Measurements from ENCODE around the gene MATN4. TPM values are rescaled to one million over a fixed set of nuclear protein-coding genes. Genes with fewer than 3 reads are reported as not detected.

The MATN4 gene
- total RNA-seq, 1 donor, result under 0.01 TPM

DNA sequence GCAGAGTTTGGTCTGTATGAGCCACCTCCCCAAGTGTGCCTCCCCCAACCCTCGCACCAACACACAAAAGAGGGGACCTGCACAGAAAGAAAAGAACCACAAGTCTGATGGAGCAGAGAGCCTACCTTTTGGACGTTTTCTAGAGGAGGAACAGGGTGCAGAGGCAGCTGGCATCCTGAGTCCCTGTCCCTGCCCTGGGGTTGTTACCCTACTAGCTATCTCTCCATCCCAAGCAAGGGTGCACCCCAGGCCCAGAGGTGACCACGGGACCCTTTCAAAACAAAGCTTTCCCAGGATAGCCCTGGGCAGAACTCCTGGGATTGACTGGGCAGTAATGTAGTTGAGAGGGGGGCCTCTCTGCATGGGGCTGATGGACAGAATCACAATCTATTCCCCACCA lies 9.7 kb upstream of the MATN4 start:
- no peak for DNase-seq (ENCODE audit: low read depth in 2 of 3, low spot score in 2 of 3)

DNA sequence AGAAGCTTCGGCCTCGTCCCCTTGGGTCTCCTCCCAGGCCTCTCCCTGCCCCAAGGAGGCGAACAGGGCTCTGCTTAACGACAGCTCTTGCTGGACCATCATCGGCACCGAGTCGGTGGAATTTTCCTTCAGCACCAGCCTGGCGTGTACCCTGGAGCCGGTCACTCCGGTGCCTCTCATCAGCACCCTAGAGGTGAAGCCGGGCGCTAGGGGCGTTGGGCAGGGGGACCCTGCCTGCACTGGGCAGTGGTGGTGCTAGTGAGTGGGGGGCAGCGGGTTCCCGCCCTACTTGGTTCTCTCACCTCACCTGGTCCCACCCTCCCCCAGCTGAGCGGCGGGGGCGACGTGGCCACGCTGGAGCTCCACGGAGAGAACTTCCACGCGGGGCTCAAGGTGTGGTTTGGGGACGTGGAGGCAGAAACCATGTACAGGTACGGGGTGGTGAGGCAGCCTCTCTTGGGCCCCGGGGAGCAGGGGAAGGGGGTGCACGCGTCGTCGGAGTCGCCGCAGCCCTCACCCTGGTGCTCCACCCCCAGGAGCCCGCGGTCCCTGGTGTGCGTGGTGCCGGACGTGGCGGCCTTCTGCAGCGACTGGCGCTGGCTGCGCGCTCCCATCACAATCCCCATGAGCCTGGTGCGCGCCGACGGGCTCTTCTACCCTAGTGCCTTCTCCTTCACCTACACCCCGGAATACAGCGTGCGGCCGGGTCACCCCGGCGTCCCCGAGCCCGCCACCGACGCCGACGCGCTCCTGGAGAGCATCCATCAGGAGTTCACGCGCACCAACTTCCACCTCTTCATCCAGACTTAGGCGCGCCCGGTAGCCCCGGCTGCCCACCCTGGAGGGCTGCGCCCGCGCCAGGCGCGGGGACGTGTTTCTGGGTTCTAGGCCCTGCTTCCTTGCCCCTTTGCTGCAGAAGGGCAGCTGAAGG lies 8.3 kb upstream of the MATN4 start:
- DNase-seq (ENCODE audit: low read depth in 2 of 3, low spot score in 2 of 3), result no peak

DNA sequence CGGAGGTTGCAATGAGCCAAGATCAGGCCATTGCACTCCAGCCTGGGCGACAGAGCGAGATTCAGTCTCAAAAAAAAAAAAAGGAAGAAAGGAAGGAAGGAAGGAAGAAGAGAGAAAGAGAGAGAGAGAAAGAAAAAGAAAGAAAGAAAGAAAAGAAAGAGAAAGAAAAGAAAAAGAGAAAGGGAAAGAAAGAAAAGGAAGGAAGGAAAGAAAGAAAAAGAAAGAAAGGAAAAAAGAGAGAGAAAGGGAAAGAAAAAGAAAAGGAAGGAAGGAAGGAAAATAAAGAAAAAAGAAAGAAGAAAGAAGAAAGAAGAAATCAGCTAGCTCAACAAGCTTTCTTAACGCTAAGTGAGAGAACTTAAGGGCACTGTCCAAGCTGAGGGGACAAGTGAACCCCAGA lies 7.6 kb upstream of the MATN4 start:
- DNase-seq (ENCODE audit: low read depth in 2 of 3, low spot score in 2 of 3), result no peak

DNA sequence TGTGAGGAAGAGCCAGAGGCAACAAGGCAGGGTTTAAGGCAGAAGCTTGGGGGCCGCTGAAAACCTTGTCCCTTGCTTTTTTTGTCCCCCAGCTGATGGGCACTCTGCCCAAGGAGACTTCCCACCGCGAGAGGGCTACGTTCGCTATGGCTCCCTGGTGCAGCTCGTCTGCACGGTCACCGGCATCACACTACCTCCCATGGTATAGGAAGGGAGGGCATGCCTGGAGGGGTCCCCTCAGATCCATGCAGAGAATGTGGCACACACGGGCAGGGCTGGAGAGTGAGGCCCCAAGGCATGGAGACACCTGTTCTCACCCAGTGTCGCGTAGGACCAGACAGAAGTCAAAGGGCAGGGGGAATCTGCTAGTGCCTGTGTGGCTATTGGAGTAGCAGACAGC lies 5.8 kb upstream of the MATN4 start:
- DNase-seq (ENCODE audit: low read depth in 2 of 3, low spot score in 2 of 3), result no peak

DNA sequence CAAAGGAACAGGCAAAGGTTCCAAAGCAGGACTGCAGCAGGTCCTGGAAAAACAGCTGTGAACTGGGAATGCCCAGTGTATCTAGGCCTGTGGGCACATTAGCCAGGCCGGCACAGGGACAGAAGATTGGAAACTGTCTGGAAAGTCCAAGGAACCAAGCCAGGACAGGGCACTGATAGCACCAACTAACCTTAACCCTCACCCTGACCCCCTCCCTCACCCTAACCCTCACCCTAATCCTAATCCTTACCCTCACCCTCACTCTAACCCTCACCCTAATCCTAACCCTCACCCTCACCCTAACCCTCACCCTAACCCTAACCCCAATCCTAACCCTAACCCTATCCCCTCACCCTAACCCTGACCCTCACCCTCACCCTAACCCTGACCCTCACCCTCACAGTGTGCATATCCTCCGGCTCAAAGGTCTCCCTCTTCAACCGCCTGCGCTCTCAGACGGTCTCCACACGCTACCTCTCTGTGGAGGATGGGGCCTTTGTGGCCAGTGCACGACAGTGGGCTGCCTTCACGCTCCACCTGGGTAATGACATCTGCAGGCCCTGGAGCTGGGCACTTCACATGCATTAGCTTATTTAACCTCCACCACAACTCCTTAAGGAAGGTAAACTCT lies 5.1 kb upstream of the MATN4 start:
- no peak for DNase-seq (ENCODE audit: low read depth in 2 of 3, low spot score in 2 of 3)

DNA sequence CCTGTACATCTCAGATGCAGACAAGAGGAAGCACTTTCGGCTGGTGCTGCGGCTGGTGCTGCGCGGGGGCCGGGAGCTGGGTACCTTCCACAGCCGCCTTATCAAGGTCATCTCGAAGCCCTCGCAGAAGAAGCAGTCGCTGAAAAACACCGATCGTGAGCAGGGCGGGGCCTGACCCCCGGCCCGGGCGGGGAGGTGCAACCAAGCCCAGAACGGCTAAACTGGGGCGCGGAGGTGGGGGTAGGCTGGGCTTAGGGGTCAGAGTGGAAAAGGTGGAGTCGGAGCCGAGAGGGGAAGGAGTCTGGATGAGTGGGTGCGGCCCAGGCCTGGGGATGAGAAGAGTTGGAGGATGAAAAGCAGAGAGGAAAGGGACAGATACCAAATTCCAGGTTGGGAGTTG lies 4.1 kb upstream of the MATN4 start:
- no peak for DNase-seq (ENCODE audit: low read depth in 2 of 3, low spot score in 2 of 3)

DNA sequence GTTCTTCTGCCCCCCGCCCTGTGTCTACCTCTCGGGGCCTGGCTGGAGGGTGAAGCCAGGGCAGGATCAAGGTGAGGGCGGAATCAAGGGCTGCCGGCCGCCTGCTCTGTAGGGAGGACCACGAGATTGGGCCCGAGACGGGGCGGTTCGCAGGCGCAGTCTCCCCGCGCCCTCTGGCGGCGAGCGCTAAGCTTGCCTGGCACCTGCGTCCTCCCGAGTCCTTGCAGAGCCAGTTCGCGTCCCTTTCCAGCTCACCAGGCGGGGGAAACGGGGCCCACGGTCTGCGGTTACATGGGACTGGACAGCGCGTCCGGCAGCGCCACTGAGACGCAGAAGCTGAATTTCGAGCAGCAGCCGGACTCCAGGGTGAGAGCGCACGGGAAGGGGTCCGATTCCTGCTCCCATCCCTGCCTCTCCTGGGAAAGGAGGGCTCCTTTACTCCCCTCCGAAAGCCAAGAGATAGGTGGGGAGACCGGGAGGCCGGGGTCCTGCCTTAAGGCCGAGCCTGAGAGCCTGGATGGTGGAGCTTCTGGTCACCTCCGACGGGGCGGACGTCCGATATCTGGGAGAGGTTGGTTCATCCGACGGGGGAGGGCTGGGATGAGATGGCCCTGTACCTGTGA lies 3.6 kb upstream of the MATN4 start:
- peak; percentile 24 to 66 (median 60) for DNase-seq (ENCODE audit: low read depth in 2 of 3, low spot score in 2 of 3)

DNA sequence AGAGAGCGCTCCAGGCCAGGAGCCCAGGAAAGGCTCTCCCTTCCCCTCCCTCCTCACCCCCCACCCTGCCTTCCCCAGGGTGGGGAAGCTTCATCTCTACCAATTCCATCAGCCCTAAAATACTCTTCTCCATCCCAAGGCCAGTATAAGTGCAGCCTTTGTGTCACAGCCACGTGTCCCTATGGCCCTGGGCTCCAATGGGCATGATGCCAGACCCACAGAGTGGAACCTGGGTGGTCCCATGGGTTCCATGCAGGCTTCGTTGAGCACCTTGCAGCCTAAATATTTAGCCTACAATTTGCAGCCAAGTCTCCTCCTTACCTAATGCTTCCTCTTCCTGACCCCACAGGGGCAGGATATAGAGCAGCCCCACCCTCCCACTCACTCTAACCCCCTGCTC lies 976 bp upstream of the MATN4 start:
- no peak for DNase-seq (ENCODE audit: low read depth in 2 of 3, low spot score in 2 of 3)

DNA sequence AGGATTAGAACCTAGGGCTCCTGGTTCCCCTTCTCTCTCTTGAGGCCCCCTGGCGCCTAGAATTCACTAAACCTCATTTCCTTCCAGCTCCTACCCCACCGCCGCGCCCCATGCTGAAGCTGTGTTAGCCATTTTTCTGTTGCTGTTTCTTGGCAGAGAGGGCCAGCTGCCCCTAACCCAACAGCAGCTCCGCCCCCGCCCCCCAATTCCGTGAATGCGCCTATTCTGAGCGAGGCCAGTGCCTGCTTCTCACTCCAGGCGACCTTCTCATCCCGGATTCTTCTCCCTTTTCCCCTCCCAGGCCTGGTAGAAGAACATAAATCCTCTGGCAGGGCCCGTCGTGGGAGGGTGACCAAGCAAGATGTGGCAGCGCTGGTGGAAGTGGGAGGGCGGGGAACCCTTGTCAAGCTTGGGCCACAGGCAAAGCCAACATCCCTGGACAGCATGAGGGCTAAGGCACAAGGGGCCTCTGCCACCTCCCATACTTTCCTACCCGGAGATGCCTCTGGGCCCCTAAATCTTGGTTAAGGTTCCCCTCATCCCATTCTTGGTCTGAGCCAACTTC lies 941 bp downstream of the MATN4 start:
- no peak for DNase-seq (ENCODE audit: low read depth in 2 of 3, low spot score in 2 of 3)

DNA sequence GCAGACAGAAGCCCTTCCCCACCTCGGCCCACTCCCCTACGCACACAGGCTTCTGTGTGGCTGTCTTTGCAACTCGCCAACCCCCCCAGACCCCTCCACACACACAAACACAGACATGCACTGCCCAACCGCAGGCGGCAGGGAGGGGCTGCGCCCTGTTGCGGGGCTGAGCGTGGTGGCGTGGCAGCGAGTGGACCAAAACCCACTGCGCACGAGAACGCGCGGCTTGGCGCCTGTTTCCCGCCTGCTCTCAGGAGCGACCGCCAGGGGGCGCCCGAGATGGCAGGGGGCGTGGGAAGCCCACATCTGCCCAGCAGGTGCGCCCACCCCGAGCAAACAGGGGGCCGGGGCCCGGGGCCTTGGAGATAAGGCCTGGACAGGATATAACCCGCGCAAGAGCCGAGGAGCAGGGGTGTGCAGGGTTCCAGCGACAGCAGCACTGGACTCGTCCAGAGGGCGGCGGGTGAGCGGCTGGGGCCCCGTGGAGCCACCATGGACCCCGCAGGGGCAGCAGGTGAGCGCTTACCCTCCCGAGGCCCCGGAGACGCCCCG lies 1.6 kb downstream of the MATN4 start, which contains the start of gene RBPJL:
RBPJL (plus strand) TSS at position 410 of the 552 bp plus-strand sequence; CDS start at position 493, 83 bp downstream.
- peak; percentile 21 to 62 (median 41) for DNase-seq (ENCODE audit: low read depth in 2 of 3, low spot score in 2 of 3)

DNA sequence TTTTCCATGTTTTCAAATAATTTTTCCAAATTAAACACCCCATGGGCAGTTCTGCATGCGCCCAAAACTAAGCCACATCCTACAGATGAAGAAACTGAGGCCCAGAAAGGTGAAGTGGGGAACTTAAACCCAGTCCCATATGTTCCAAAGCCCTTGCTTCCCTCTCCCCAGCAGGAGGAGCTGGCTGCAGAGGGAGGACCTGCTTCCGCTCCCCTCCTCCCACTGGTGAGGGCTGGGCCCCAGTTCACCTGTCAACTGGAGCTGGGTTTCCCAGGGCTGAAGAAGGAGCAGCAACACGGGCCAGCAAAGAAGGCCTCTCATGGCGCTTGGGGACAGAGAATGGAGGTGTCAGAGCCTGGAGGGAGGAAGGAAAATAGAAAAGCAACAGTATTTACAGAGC lies 2.8 kb downstream of the MATN4 start:
- no peak for DNase-seq (ENCODE audit: low read depth in 2 of 3, low spot score in 2 of 3)

DNA sequence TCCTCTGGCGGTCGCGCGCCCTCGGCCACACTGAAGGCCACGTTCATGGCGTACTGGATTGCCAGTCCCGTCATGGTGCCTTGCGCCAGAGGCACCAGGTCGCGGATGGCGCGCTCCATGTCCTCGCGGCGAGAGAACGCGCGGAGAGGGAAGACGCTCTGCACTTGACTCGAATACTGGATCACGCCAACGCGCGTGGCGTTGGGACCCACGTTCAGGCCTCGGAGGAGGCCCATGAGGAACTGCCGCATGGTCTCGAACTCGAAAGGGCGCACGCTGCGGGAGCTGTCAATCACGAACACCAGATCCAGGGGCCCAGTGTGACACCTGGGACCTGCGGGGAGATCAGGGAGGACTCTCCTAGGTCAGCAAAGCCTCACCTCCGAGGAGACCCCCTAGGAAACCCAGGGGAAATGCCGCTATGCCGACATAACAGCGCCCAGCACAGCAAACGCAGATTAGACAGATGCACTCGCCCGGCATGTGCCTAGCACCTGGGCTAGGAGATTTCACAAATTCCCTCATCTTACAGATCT lies 3.6 kb downstream of the MATN4 start:
- DNase-seq (ENCODE audit: low read depth in 2 of 3, low spot score in 2 of 3), result no peak

DNA sequence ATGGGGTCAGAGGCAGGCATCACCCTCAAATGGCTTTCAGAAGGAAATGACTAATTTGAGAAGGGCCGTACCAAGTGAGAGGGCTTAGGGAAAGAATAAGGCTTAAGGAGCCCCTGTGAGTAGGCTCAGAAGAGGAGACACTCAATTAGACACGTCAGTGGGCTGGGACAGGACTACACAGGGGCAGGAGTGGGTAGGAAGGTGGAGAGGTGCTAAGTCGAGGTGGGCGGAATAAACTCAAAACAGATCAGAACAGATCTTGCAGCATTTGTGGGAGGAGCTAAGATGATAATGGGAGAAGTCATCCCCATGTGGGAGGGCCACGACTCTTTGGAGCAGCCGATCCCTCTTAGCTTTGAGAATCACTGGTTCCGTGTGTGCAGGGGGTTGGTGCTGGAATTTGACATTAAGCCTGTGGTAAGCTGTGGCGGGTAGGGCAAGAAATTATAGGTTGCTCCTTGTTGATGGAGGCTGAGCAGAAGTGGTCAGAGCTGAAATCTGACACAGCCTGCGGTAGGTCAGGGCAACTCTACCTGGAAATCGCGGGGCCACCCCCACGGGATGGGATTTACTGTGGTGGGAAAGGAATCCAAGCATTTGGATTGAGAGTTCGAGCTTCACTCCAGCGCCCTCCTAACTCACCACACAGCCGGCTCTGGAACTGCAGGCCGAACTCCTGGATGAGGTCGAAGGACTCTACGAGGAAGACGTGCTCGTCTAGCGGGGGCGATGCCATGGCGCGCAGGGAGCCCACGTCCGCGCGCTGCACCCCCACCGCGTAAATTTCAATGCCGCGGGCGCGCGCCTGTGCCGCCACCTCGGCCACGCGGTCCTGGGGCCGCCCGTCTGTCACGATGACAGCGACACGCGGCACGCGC lies 4.3 kb downstream of the MATN4 start:
- no peak for DNase-seq (ENCODE audit: low read depth in 2 of 3, low spot score in 2 of 3)

DNA sequence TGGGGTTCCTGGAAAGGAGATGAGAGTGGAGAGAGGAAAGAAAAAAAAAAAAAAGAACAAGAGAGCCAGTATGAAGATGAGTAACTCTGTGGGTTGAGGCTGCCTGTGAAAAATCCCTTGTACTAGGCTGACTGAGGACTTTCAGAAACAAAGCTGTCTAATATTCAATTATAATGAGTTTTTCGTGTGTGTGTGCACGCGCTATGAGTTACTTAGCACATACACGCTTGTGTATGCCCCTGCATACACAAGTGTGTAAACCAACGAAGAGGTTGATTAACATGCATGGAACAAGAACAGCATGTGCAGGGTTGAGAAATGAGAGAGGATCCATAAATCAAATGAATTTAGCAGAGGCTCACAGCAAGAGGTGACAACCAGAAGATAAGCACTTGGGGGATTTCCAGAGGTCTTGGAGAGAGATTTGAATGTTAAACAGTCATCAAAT lies 6.3 kb downstream of the MATN4 start:
- no peak for DNase-seq (ENCODE audit: low read depth in 2 of 3, low spot score in 2 of 3)

DNA sequence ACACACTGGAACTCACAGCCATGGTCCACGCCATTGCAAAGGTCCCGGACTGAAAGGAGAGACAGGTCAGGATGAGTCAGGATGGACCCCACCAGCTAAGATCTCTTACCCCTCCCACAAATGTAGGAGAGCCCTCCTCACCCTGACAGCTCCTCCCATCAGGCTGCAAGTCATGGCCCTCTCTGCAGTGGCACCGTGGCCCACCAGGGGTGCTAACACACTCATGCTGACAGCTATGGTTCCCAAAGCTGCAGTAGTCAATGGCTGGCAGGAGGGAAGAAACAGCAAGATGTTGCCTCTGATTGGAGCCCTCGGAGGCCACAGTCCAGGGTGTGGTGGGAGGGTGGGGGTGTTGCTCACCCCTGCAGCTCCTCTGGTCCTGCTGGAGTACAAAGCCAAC lies 7.1 kb downstream of the MATN4 start:
- peak in 2 of 3 donors; percentile 54 to 64 for DNase-seq (ENCODE audit: low read depth in 2 of 3, low spot score in 2 of 3)

DNA sequence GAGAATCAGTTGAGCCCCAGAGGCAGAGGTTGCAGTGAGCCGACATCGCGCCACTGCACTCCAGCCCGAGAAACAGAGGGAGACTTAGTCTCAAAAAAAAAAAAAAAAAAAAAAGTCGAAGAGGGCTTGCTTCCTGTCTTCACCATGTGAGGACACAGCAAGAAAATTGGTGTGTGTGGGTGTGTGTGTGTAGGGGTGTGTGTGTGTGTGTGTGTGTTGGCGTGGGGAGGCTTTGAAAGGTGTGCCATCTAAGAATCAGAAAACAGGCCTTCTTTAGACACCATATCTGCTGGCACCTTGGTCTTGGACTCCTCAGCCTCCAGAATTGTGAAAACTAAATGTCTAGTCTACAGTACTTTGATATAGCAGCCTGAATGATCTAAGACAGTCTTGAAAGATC lies 8.3 kb downstream of the MATN4 start:
- no peak for DNase-seq (ENCODE audit: low read depth in 2 of 3, low spot score in 2 of 3)

DNA sequence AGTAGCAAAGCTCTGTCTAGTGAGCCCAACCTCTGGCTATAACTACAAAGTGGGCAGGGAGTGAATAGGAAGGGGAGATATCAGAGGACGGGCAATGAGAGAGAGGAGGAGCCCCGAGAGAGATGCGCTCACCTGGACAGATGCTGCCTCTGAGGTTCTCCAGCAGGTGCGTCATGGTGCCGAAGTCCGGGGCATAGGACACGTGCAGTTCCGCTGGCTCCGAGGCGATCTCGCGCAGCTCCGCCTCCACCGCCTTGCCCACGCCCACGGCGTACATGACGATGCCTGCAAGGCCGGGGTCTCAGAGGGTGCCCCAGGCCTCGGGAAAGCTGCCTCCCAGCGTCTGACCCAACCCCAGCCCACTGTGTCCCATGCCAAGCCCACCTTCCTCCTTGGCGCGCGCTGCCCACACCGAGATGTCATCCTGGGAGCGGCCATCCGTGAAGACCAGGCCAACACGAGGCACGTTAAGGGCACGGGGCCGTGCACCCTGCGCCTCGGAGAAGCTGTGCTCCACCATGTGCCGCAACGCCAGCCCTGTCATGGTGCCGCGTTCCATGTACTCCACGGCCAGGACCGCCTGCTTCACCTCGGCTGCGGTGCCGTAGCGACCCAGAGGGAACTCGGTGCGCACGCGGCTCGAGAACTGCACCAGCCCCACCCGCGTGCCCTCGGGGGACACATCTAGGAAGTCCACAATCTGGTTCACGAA lies 10.2 kb downstream of the MATN4 start:
- no peak for DNase-seq (ENCODE audit: low read depth in 2 of 3, low spot score in 2 of 3)

DNA sequence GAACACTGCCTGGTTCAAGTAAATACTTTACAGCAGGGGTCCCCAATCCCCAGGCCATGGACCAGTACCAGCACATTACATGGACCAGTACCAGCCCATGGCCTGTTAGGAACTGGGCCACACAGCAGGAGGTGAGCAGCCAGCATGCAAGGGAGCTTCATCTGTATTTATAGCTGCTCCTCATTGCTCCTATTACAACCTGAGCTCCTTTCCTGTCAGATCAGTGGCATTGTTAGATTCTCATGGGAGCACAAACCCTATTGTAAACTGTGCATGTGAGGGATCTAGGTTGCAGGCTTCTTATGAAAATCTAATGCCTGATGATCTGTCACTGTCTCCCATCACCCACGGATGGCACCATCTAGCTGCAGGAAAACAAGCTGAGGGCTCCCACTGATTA lies 13.4 kb downstream of the MATN4 start:
- DNase-seq (ENCODE audit: low read depth in 2 of 3, low spot score in 2 of 3), result no peak

DNA sequence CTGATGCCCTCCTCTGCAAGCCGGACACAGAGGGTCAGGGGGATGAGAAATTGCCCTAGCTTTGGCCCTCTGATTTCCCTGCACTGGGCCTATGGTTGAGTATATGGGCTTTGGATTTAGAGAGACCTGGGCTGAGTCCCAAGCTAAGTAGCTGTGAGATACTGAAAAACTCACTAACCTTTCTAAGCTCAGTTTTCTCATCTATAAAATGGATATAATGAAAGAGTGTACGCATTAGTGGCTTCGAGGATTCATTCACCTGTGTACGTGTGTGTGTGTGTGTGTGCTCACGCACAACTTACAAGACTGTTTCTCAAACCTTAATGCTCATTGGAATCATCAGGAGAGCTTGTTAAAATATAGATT lies 14.1 kb downstream of the MATN4 start:
- no peak for DNase-seq (ENCODE audit: low read depth in 2 of 3, low spot score in 2 of 3)
